H1 (cell line): ENCODE measurements around the gene CYP51A1. TPM values are rescaled to one million over a fixed set of nuclear protein-coding genes. Genes with fewer than 3 reads are reported as not detected.

Experiments used
- CTCF ChIA-PET: fragments of 300-600 bp; sonication (Branson Sonifier 250); formaldehyde crosslinking; loops from one replicate; lab custom pipeline; 2021; ENCODE audit not compliant: partially characterized antibody; lab: Charles Lee
- POLR2A ChIA-PET: fragments of 300-600 bp; sonication (Branson Sonifier 250); formaldehyde crosslinking; loops from one replicate; lab custom pipeline; 2021; ENCODE audit warnings: inconsistent platforms; ENCODE audit not compliant: partially characterized antibody; lab: Charles Lee
- DNase-seq, 2 experiments: peaks; one replicate each; pipeline versions ENCODE4 v3.0.0 to v3.0.0-alpha.2; 2010 to 2022; ENCODE audit warnings: low spot score in 2 of 2, low read depth in 1 of 2, mixed read lengths in 1 of 2
- FAIRE-seq: peaks from 2 replicates; lab custom pipeline; 2011; peaks lifted over from hg19 to GRCh38; lab: Jason Lieb, UNC
- H2AFZ ChIP-seq: 2 replicates; pipeline ENCODE4 v1.8.1; 2012; ENCODE audit warnings: low read length, inconsistent platforms
- H2AK5ac ChIP-seq: 2 replicates; pipeline ENCODE4 v1.6.1; 2013; ENCODE audit warnings: low read depth, low read length
- H2BK120ac ChIP-seq: replicated peaks from 2 replicates; pipeline ENCODE3; 2013; ENCODE audit warnings: low read depth, low read length, inconsistent platforms
- H2BK12ac ChIP-seq: 2 replicates; pipeline ENCODE4 v1.6.1; 2013; ENCODE audit warnings: low read depth, low read length
- H2BK15ac ChIP-seq: 2 replicates; pipeline ENCODE4 v1.6.1; 2013; ENCODE audit warnings: low read length
- H2BK20ac ChIP-seq: 2 replicates; pipeline ENCODE4 v1.6.1; 2013; ENCODE audit warnings: low read length
- H2BK5ac ChIP-seq: 2 replicates; pipeline ENCODE4 v1.6.1; 2013; ENCODE audit warnings: low read depth, low read length
- H3K14ac ChIP-seq: 2 replicates; pipeline ENCODE4 v1.6.1; 2013; ENCODE audit warnings: inconsistent platforms; ENCODE audit not compliant: insufficient read length
- H3K18ac ChIP-seq: 2 replicates; pipeline ENCODE4 v1.6.1; 2013; ENCODE audit warnings: low read length; ENCODE audit errors: extremely low read depth
- H3K23ac ChIP-seq: 2 replicates; pipeline ENCODE4 v1.6.1; 2013; ENCODE audit warnings: inconsistent platforms; ENCODE audit not compliant: insufficient read length
- H3K23me2 ChIP-seq: 2 replicates; pipeline ENCODE4 v1.6.1; 2013; ENCODE audit warnings: low read depth, low read length
- H3K27ac ChIP-seq: 2 replicates; pipeline ENCODE4 v1.6.1; 2011; ENCODE audit warnings: low read depth, low read length, inconsistent platforms
- H3K27me3 ChIP-seq, 4 experiments: replicated peaks in 1 of 4; 1 replicate in 1 of 4; 2 replicates in 3 of 4; pipeline versions ENCODE4 v1.6.1 to v1.8.1; 2011 to 2013; ENCODE audit warnings: low read length in 3 of 4, mild to moderate bottlenecking in 3 of 4, inconsistent platforms in 2 of 4, mixed read lengths in 2 of 4, moderate library complexity in 1 of 4; ENCODE audit not compliant: control insufficient read depth in 3 of 4, insufficient read depth in 3 of 4; ENCODE audit errors: extremely low read depth in 1 of 4
- H3K36me3 ChIP-seq, 4 experiments: 2 replicates each; pipeline versions ENCODE4 v1.6.1 to v1.8.1; 2011 to 2013; ENCODE audit warnings: mild to moderate bottlenecking in 4 of 4, low read length in 3 of 4, moderate library complexity in 2 of 4, control low read depth in 1 of 4, inconsistent platforms in 1 of 4; ENCODE audit not compliant: insufficient read depth in 4 of 4, control insufficient read depth in 2 of 4
- H3K4ac ChIP-seq: replicated peaks from 2 replicates; pipeline ENCODE3; 2013; ENCODE audit warnings: low read length, low read depth, mixed read lengths, inconsistent platforms; ENCODE audit not compliant: insufficient read length
- H3K4me1 ChIP-seq, 4 experiments: replicated peaks in 1 of 4; 1 replicate in 1 of 4; 2 replicates in 3 of 4; pipeline versions ENCODE4 v1.6.1 to v1.8.1; 2011 to 2013; ENCODE audit warnings: low read length in 3 of 4, inconsistent platforms in 2 of 4, mixed read lengths in 1 of 4; ENCODE audit not compliant: insufficient read depth in 4 of 4, control insufficient read depth in 3 of 4
- H3K4me2 ChIP-seq, 2 experiments: 2 replicates each; pipeline versions ENCODE4 v1.6.1 to v1.8.1; 2011 to 2013; ENCODE audit warnings: low read depth in 2 of 2, low read length in 2 of 2, control low read depth in 1 of 2, inconsistent platforms in 1 of 2, mild to moderate bottlenecking in 1 of 2; ENCODE audit not compliant: insufficient read depth in 1 of 2
- H3K4me3 ChIP-seq, 4 experiments: fragments of 200-600, 300-600 bp in 1 of 4; sonication (generic), shearing (Covaris generic), sonication (Bioruptor Twin) in 1 of 4; 2 replicates each; pipeline versions ENCODE4 v1.5.1 to v1.8.1; 2011 to 2016; ENCODE audit warnings: low read length in 4 of 4, low read depth in 3 of 4, control low read depth in 2 of 4, inconsistent platforms in 2 of 4, mild to moderate bottlenecking in 2 of 4, mixed read lengths in 1 of 4, moderate library complexity in 1 of 4; ENCODE audit not compliant: insufficient read depth in 2 of 4; ENCODE audit errors: extremely low read depth in 1 of 4
- H3K56ac ChIP-seq: replicated peaks from 2 replicates; pipeline ENCODE3; 2013; ENCODE audit warnings: low read depth, mild to moderate bottlenecking, mixed read lengths, low read length, inconsistent platforms; ENCODE audit not compliant: insufficient read length
- H3K79me1 ChIP-seq: 2 replicates; pipeline ENCODE4 v1.6.1; 2013; ENCODE audit warnings: low read depth, low read length, control low read depth
- H3K79me2 ChIP-seq, 2 experiments: 2 replicates each; pipeline versions ENCODE4 v1.6.1 to v1.8.1; 2012 to 2013; ENCODE audit warnings: low read length in 2 of 2, mild to moderate bottlenecking in 2 of 2, inconsistent platforms in 1 of 2; ENCODE audit not compliant: insufficient read depth in 2 of 2, control insufficient read depth in 1 of 2
- H3K9ac ChIP-seq, 4 experiments: replicated peaks in 1 of 4; 1 replicate in 1 of 4; 2 replicates in 3 of 4; pipeline versions ENCODE4 v1.6.1 to v1.8.1; 2011 to 2013; ENCODE audit warnings: low read depth in 3 of 4, low read length in 3 of 4, control low read depth in 2 of 4, mild to moderate bottlenecking in 2 of 4, moderate library complexity in 2 of 4, inconsistent platforms in 1 of 4; ENCODE audit errors: extremely low read depth in 1 of 4
- H3K9me3 ChIP-seq, 2 experiments: 2 replicates each; pipeline versions ENCODE4 v1.6.1 to v1.8.1; 2012 to 2013; ENCODE audit warnings: mild to moderate bottlenecking in 2 of 2, moderate library complexity in 2 of 2, control low read depth in 1 of 2, inconsistent platforms in 1 of 2, low read depth in 1 of 2, low read length in 1 of 2, mixed read lengths in 1 of 2; ENCODE audit not compliant: insufficient read depth in 2 of 2
- H4K20me1 ChIP-seq, 2 experiments: replicated peaks in 1 of 2; 2 replicates each; pipeline versions ENCODE3 to v1.8.1; 2011 to 2013; ENCODE audit warnings: inconsistent platforms in 2 of 2, low read length in 2 of 2, mild to moderate bottlenecking in 1 of 2; ENCODE audit not compliant: insufficient read depth in 2 of 2, control insufficient read depth in 1 of 2
- H4K5ac ChIP-seq: 2 replicates; pipeline ENCODE4 v1.6.1; 2013; ENCODE audit warnings: low read length, low read depth, mixed read lengths, inconsistent platforms; ENCODE audit not compliant: insufficient read length
- H4K8ac ChIP-seq: 2 replicates; pipeline ENCODE4 v1.8.0; 2013; ENCODE audit warnings: mild to moderate bottlenecking, moderate library complexity, low read length, inconsistent platforms; ENCODE audit not compliant: insufficient read depth; ENCODE audit errors: extremely low read depth
- H4K91ac ChIP-seq: replicated peaks from 2 replicates; pipeline ENCODE3; 2013; ENCODE audit warnings: low read length, mixed read lengths, inconsistent platforms; ENCODE audit not compliant: insufficient read length
- ASH2L ChIP-seq: fragments of 200-600, 300-600 bp; sonication (generic); IDR thresholded peaks from one replicate; pipeline ENCODE4 v1.7.1; 2017; ENCODE audit warnings: low read length
- CEBPB ChIP-seq: IDR thresholded peaks from 2 replicates; pipeline ENCODE4 v1.6.1; 2012; ENCODE audit warnings: low read depth, low read length
- CHD2 ChIP-seq: IDR thresholded peaks from 2 replicates; pipeline ENCODE4 v1.6.1; 2012; ENCODE audit warnings: low read length, improper control_type of control experiment
- CREB1 ChIP-seq: IDR thresholded peaks from 2 replicates; pipeline ENCODE4 v1.6.1; 2012; ENCODE audit warnings: inconsistent platforms
- CTBP2 ChIP-seq: IDR thresholded peaks from 2 replicates; pipeline ENCODE4 v1.7.0; 2011; ENCODE audit warnings: borderline replicate concordance, mild to moderate bottlenecking, moderate library complexity, mixed read lengths, low read length; ENCODE audit not compliant: insufficient read depth, insufficient read length
- EZH2 ChIP-seq: fragments of 200-600 bp; sonication (generic); IDR thresholded peaks from 2 replicates; pipeline ENCODE4 v1.7.1; 2012; ENCODE audit warnings: low read depth, mild to moderate bottlenecking, moderate library complexity, low read length, inconsistent platforms; ENCODE audit not compliant: severe bottlenecking
- FOSL1 ChIP-seq: IDR thresholded peaks from 2 replicates; pipeline ENCODE4 v1.6.1; 2011; ENCODE audit warnings: mild to moderate bottlenecking, low read depth, low read length, moderate library complexity; ENCODE audit not compliant: insufficient read depth
- KDM1A ChIP-seq: fragments of 200-600, 300-600 bp; sonication (generic); IDR thresholded peaks from 2 replicates; pipeline ENCODE4 v1.7.1; 2016; ENCODE audit warnings: mild to moderate bottlenecking, low read length, borderline replicate concordance
- KDM4A ChIP-seq: IDR thresholded peaks from one replicate; pipeline ENCODE4 v1.7.1; 2012; ENCODE audit warnings: low read depth, mild to moderate bottlenecking, moderate library complexity, low read length, inconsistent platforms; ENCODE audit not compliant: severe bottlenecking
- SIX5 ChIP-seq: IDR thresholded peaks from 2 replicates; pipeline ENCODE4 v1.6.1; 2011; ENCODE audit warnings: mild to moderate bottlenecking, low read depth, low read length
- TCF12 ChIP-seq: IDR thresholded peaks from 2 replicates; pipeline ENCODE4 v1.6.1; 2011; ENCODE audit warnings: low read depth, mild to moderate bottlenecking, low read length
- USF2 ChIP-seq: IDR thresholded peaks from 2 replicates; pipeline ENCODE4 v1.6.1; 2011; ENCODE audit warnings: low read length, improper control_type of control experiment
- YY1 ChIP-seq: IDR thresholded peaks from 2 replicates; pipeline ENCODE4 v1.6.1; 2011; ENCODE audit warnings: low read depth, mild to moderate bottlenecking, low read length
- polyA plus RNA-seq, 7 experiments: library from polyadenylated mRNA; depleted of rRNA in 3 of 7; stranded (reverse) in 5 of 7; unstranded in 2 of 7; fragments of >200 nt in 5 of 7; fragments of 200-250 nt in 2 of 7; gene quantifications; 1 replicate in 5 of 7; 2 replicates in 1 of 7; 4 replicates in 1 of 7; pipeline versions ENCODE4 v1.2.1 to v1.2.3, GENCODE V29; 2011 to 2013; ENCODE audit warnings: missing spikeins in 2 of 7, mixed read lengths in 2 of 7
- total RNA-seq: library from RNA; stranded (reverse); fragmentation: NEBNext Ultra II Directional; extraction: Animal tissue kit (Norgen Biotek cat#: 25700); gene quantifications from 2 replicates; pipeline ENCODE4 v1.2.1, GENCODE V29; 2021
- TF ChIP-seq, protein P1 (sequence below): IDR thresholded peaks from 2 replicates; pipeline ENCODE4 v1.6.1; 2012; ENCODE audit warnings: inconsistent platforms

CYP51A1 gene
- total and polyA plus RNA-seq, 2 of the 8 experiments (the other 6 are each of a cell fraction or from before 2014, with no cell fraction given): 9.8 to 111 TPM

- H3K27ac ChIP-seq: no peak overlapping the region
- H2BK20ac ChIP-seq: no peak overlapping the region
- no peak overlapping the region for H3K23ac ChIP-seq
- no peak overlapping the region for H2BK12ac ChIP-seq
- no peaks in the 10 kb centered on the region for H3K4me1 ChIP-seq
- no peak overlapping the region for H3K4ac ChIP-seq
- H3K36me3 ChIP-seq: peaks cover 9 to 63% (median 37%) of the 10 kb centered on the region in 4 experiments; a peak in 7 of 8 replicates
- no peaks in the 10 kb centered on the region for H3K9me3 ChIP-seq
- H3K23me2 ChIP-seq: no peaks in the 10 kb centered on the region
- H2BK5ac ChIP-seq: no peak overlapping the region
- H2BK15ac ChIP-seq: no peak overlapping the region
- peaks cover 0 to 49% of the 10 kb centered on the region in 2 experiments; a peak in 2 of 4 replicates for H3K79me2 ChIP-seq
- no peak overlapping the region for H2BK120ac ChIP-seq
- no peak overlapping the region for H3K9ac ChIP-seq
- FAIRE-seq: no peak
- H3K56ac ChIP-seq: no peak overlapping the region
- H3K14ac ChIP-seq: no peak overlapping the region
- no peak overlapping the region for H3K18ac ChIP-seq
- H3K4me3 ChIP-seq: no peak overlapping the region
- H2AK5ac ChIP-seq: no peak overlapping the region
- peaks cover 2% of the 10 kb centered on the region; the same call in 1 of the 2 replicates for H3K79me1 ChIP-seq
- no peaks in the 10 kb centered on the region for H3K27me3 ChIP-seq
- no peak overlapping the region for H3K4me2 ChIP-seq
- ChIA-PET CTCF (no interaction called here), POLR2A (no interaction called here)
- no peak for DNase-seq
- H4K8ac ChIP-seq: no peak overlapping the region
- H4K5ac ChIP-seq: no peak overlapping the region
- no peak overlapping the region for H4K91ac ChIP-seq
- H4K20me1 ChIP-seq: peaks cover 4 to 10% of the 10 kb centered on the region in 2 experiments
- H2AFZ ChIP-seq: no peak overlapping the region
- TF ChIP-seq USF2 (no peak), EZH2 (no peak), ASH2L (no peak), CHD2 (no peak), SIX5 (no peak), CEBPB (no peak), KDM1A (no peak), KDM4A (no peak), TCF12 (no peak), CREB1 (no peak), YY1 (no peak), FOSL1 (no peak), CTBP2 (no peak)
- TF ChIP-seq, protein P1, sequence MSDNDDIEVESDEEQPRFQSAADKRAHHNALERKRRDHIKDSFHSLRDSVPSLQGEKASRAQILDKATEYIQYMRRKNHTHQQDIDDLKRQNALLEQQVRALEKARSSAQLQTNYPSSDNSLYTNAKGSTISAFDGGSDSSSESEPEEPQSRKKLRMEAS: no peak
These were observed 12.6 kb downstream of the CYP51A1 start for GRCh38 chr7:92121681-92122080.
